ENCODE results near the gene ZNF567. TPM values are rescaled to one million over a fixed set of nuclear protein-coding genes. Genes with fewer than 3 reads are reported as not detected.
"Not testable (repeated sequence)": the region's sequence is repeated elsewhere in the genome, so short reads cannot be mapped to it uniquely, and the experiment has no call there.

The ZNF567 gene
- total and polyA plus RNA-seq, 11 donors: 2.1 to 5.8 (median 3.7) TPM

- Histone ChIP-seq H3K4me1 (peaks cover 0 to 20% (median 14%) of the 10 kb centered on the region in 12 donors), H3K27me3 (no peaks in the 10 kb centered on the region), H3K27ac (peak overlapping the region in 8 of 12 donors; percentile 53 to 82 (median 72)), H3K4me3 (peak overlapping the region; percentile 59 to 91 (median 80)), H3K9me3 (peaks cover 0 to 34% (median 6%) of the 10 kb centered on the region in 12 donors), H3K36me3 (peaks cover 0 to 46% (median 38%) of the 10 kb centered on the region in 9 donors)
- ATAC-seq: no peak
- TF ChIP-seq CTCF (IDR thresholded peaks at IDR 0.05) (no peak), POLR2A (IDR thresholded peaks at IDR 0.05) (no peak)
- 8 to 15% (median 10%) methylated on average over 9 of the region's 9 CpGs for WGBS, 4 donors
- intact Hi-C loops (cut with DNase I): loop anchor here in 3 of 10 donors (5.0 to 10.0 kb wide), 3 partner anchors 84 to 167 kb away; partner anchors contain the start of genes ZNF260 (in 2 of the 3), ZNF345 (in 1 of the 3) and ZNF850 (in 1 of the 3)
- no peak for DNase-seq
Measured at GRCh38 chr19:36688058-36688457, 646 bp downstream of the ZNF567 start.

GRCh38 chr19:36707134-36707533 lies 19.7 kb downstream of the ZNF567 start:
- Histone ChIP-seq H3K27me3 (no peaks in the 10 kb centered on the region), H3K36me3 (peaks cover 0 to 74% (median 3%) of the 10 kb centered on the region in 9 donors), H3K4me1 (no peaks in the 10 kb centered on the region), H3K4me3 (no peak overlapping the region), H3K9me3 (peaks cover 0 to 93% (median 82%) of the 10 kb centered on the region in 12 donors), H3K27ac (no peak overlapping the region)
- 50 to 98% (median 82%) methylated on average over 1 to 2 of the region's 2 CpGs for WGBS, 4 donors
- no peak for ATAC-seq
- TF ChIP-seq POLR2A (IDR thresholded peaks at IDR 0.05) (no peak), CTCF (IDR thresholded peaks at IDR 0.05) (no peak)
- DNase-seq: no peak
- intact Hi-C loops (cut with DNase I): no loop called here

- no peak overlapping the region for H3K4me3 ChIP-seq
- H3K4me1 ChIP-seq: no peaks in the 10 kb centered on the region
- peaks cover 0 to 100% (median 94%) of the 10 kb centered on the region in 12 donors for H3K9me3 ChIP-seq
- TF ChIP-seq CTCF (IDR thresholded peaks at IDR 0.05) (no peak), POLR2A (IDR thresholded peaks at IDR 0.05) (no peak)
- no peaks in the 10 kb centered on the region for H3K27me3 ChIP-seq
- ATAC-seq: no peak
- 74 to 96% (median 77%) methylated on average over 2 of the region's 2 CpGs for WGBS, 4 donors
- no peak for DNase-seq
- peaks cover 15 to 88% (median 26%) of the 10 kb centered on the region in 9 donors for H3K36me3 ChIP-seq
- intact Hi-C loops (cut with DNase I): no loop called here
- H3K27ac ChIP-seq: no peak overlapping the region
Measured at GRCh38 chr19:36709423-36709822, 22.0 kb downstream of the ZNF567 start.

GRCh38 chr19:36719687-36720556 lies 32.5 kb downstream of the ZNF567 start:
- TF ChIP-seq POLR2A (IDR thresholded peaks at IDR 0.05) (no peak), CTCF (IDR thresholded peaks at IDR 0.05) (no peak)
- 96 to 99% (median 97%) methylated on average over 10 of the region's 10 CpGs for WGBS, 4 donors
- Histone ChIP-seq H3K27ac (no peak overlapping the region), H3K4me1 (no peaks in the 10 kb centered on the region), H3K27me3 (no peaks in the 10 kb centered on the region), H3K36me3 (peaks cover 23 to 99% (median 61%) of the 10 kb centered on the region in 9 donors), H3K9me3 (peaks cover 14 to 100% (median 98%) of the 10 kb centered on the region in 12 donors), H3K4me3 (no peak overlapping the region)
- intact Hi-C loops (cut with DNase I): loop anchor here in 2 of 10 donors (10.0 kb wide), 2 partner anchors 165 to 175 kb away; no protein-coding TSS in a partner anchor
- no peak for ATAC-seq
- DNase-seq: no peak

GRCh38 chr19:36736166-36736565 lies 48.8 kb downstream of the ZNF567 start:
- Histone ChIP-seq H3K9me3 (peaks cover 3 to 100% (median 91%) of the 10 kb centered on the region in 12 donors), H3K36me3 (peaks cover 0 to 73% (median 0%) of the 10 kb centered on the region in 9 donors)
- not testable (repeated sequence) for DNase-seq, H3K4me3 ChIP-seq, H3K27ac ChIP-seq, H3K27me3 ChIP-seq, ATAC-seq, H3K4me1 ChIP-seq
- 56 to 67% (median 59%) methylated on average over 9 of the region's 9 CpGs for WGBS, 4 donors
- intact Hi-C loops (cut with DNase I): loop anchor here in 1 of 10 donors (10.0 kb wide), 1 partner anchor 111 kb away; no protein-coding TSS in a partner anchor

Measured in heart left ventricle (tissue), 16 donors.